GM12892 (cell line): ENCODE data around the gene IL4R.

ENCODE experiments used
- POLR2A ChIP-seq: IDR thresholded peaks from 2 replicates; pipeline ENCODE4 v1.6.1; 2011; ENCODE audit warnings: low read depth, low read length, control low read depth
- POLR2AphosphoS5 ChIP-seq: IDR thresholded peaks from 2 replicates; pipeline ENCODE4 v1.6.1; 2011; ENCODE audit warnings: low read depth, low read length, control low read depth

- TF ChIP-seq POLR2AphosphoS5: peak; percentile 28; the same call in 1 of the 2 replicates
- peak; percentile 66; the same call in 1 of the 2 replicates for TF ChIP-seq POLR2A
Observed at GRCh38 chr16:27313422-27314160, at the start of gene IL4R.
